Ectodermal cell (in vitro differentiated cells): Measurements from ENCODE around the gene SPOP.

Experiments
- H3K27ac ChIP-seq: 2 replicates; pipeline ENCODE4 v1.7.0; 2013; ENCODE audit warnings: mild to moderate bottlenecking, low read depth, low read length; ENCODE audit not compliant: insufficient read depth, poor library complexity, severe bottlenecking
- H3K27me3 ChIP-seq: 2 replicates; pipeline ENCODE4 v1.7.0; 2013; ENCODE audit warnings: mild to moderate bottlenecking, low read length; ENCODE audit not compliant: insufficient read depth, control insufficient read depth, poor library complexity, severe bottlenecking
- H3K36me3 ChIP-seq: one replicate; pipeline ENCODE4 v1.7.0; 2013; ENCODE audit warnings: low read length; ENCODE audit not compliant: control insufficient read depth, insufficient read depth
- H3K4me1 ChIP-seq: one replicate; pipeline ENCODE4 v1.7.0; 2013; ENCODE audit warnings: low read length; ENCODE audit not compliant: control insufficient read depth, insufficient read depth
- H3K4me3 ChIP-seq: 2 replicates; pipeline ENCODE4 v1.7.0; 2013; ENCODE audit warnings: low read depth, low read length, control low read depth; ENCODE audit not compliant: insufficient read depth
- H3K9me3 ChIP-seq: 2 replicates; pipeline ENCODE4 v1.7.0; 2013; ENCODE audit warnings: mild to moderate bottlenecking, low read length, moderate library complexity; ENCODE audit not compliant: control insufficient read depth
- WGBS, 2 experiments: methylation state at CpG; one replicate each; pipeline ENCODE4 v1.1.7; 2013; ENCODE audit warnings: missing lambda C conversion rate in 2 of 2; 5-methylcytosine and 5-hydroxymethylcytosine counted together

Gene SPOP

GRCh38 chr17:49602783-49603182, 75.1 kb downstream of the SPOP start:
- H3K4me1 ChIP-seq: peaks cover 44% of the 10 kb centered on the region
- H3K36me3 ChIP-seq: peaks cover 17% of the 10 kb centered on the region
- no peaks in the 10 kb centered on the region for H3K27me3 ChIP-seq
- peak overlapping the region; percentile 5 for H3K27ac ChIP-seq
- no peaks in the 10 kb centered on the region for H3K9me3 ChIP-seq
- no peak overlapping the region for H3K4me3 ChIP-seq

- Histone ChIP-seq H3K36me3 (peaks cover 13% of the 10 kb centered on the region), H3K27ac (no peak overlapping the region)
Measured at GRCh38 chr17:49600949-49601348, 76.9 kb downstream of the SPOP start.

GRCh38 chr17:49598918-49599317, 79.0 kb downstream of the SPOP start:
- 92 to 93% methylated on average over 3 of the region's 3 CpGs for WGBS, 2 experiments
- no peaks in the 10 kb centered on the region for H3K9me3 ChIP-seq
- peaks cover 34% of the 10 kb centered on the region for H3K4me1 ChIP-seq
- H3K27me3 ChIP-seq: no peaks in the 10 kb centered on the region
- peaks cover 9% of the 10 kb centered on the region for H3K36me3 ChIP-seq
- H3K4me3 ChIP-seq: no peak overlapping the region
- no peak overlapping the region for H3K27ac ChIP-seq

More at GRCh38 chr17:49600949-49601348, 76.9 kb downstream of the SPOP start:
- no peak overlapping the region for H3K4me3 ChIP-seq
- no peaks in the 10 kb centered on the region for H3K27me3 ChIP-seq
- peaks cover 44% of the 10 kb centered on the region for H3K4me1 ChIP-seq
- H3K9me3 ChIP-seq: no peaks in the 10 kb centered on the region

GRCh38 chr17:49597928-49598655, 79.8 kb downstream of the SPOP start:
- H3K36me3 ChIP-seq: peaks cover 9% of the 10 kb centered on the region
- peaks cover 26% of the 10 kb centered on the region for H3K4me1 ChIP-seq
- no peaks in the 10 kb centered on the region for H3K27me3 ChIP-seq
- 95% methylated on average over 8 of the region's 8 CpGs for WGBS, 2 experiments
- H3K27ac ChIP-seq: no peak overlapping the region
- no peak overlapping the region for H3K4me3 ChIP-seq
- no peaks in the 10 kb centered on the region for H3K9me3 ChIP-seq

- no peaks in the 10 kb centered on the region for H3K9me3 ChIP-seq
- peaks cover 9% of the 10 kb centered on the region for H3K36me3 ChIP-seq
- no peaks in the 10 kb centered on the region for H3K27me3 ChIP-seq
- WGBS, 2 experiments: 97 to 98% methylated on average over 4 of the region's 4 CpGs
- H3K4me1 ChIP-seq: peaks cover 21% of the 10 kb centered on the region
- H3K4me3 ChIP-seq: no peak overlapping the region
- no peak overlapping the region for H3K27ac ChIP-seq
Measured at GRCh38 chr17:49597436-49597835, 80.5 kb downstream of the SPOP start.

- no peaks in the 10 kb centered on the region for H3K27me3 ChIP-seq
- peaks cover 9% of the 10 kb centered on the region for H3K36me3 ChIP-seq
- 93 to 97% methylated on average over 6 of the region's 6 CpGs for WGBS, 2 experiments
- no peaks in the 10 kb centered on the region for H3K9me3 ChIP-seq
- no peak overlapping the region for H3K27ac ChIP-seq
- peaks cover 14% of the 10 kb centered on the region for H3K4me1 ChIP-seq
- H3K4me3 ChIP-seq: no peak overlapping the region
Measured at GRCh38 chr17:49596613-49597244, 81.2 kb downstream of the SPOP start.

- no peak overlapping the region for H3K27ac ChIP-seq
- H3K4me1 ChIP-seq: peaks cover 8% of the 10 kb centered on the region
- H3K9me3 ChIP-seq: no peaks in the 10 kb centered on the region
- no peak overlapping the region for H3K4me3 ChIP-seq
- WGBS, 2 experiments: 96 to 98% methylated on average over 4 of the region's 4 CpGs
- no peaks in the 10 kb centered on the region for H3K27me3 ChIP-seq
- peaks cover 9% of the 10 kb centered on the region for H3K36me3 ChIP-seq
Measured at GRCh38 chr17:49595980-49596379, 81.9 kb downstream of the SPOP start.

GRCh38 chr17:49595328-49595727, 82.6 kb downstream of the SPOP start:
- Histone ChIP-seq H3K27ac (no peak overlapping the region), H3K36me3 (peaks cover 9% of the 10 kb centered on the region), H3K4me1 (peaks cover 2% of the 10 kb centered on the region), H3K27me3 (no peaks in the 10 kb centered on the region), H3K9me3 (no peaks in the 10 kb centered on the region), H3K4me3 (no peak overlapping the region)
- 85 to 94% methylated on average over 4 of the region's 4 CpGs for WGBS, 2 experiments

- H3K9me3 ChIP-seq: no peaks in the 10 kb centered on the region
- H3K27me3 ChIP-seq: no peaks in the 10 kb centered on the region
- H3K36me3 ChIP-seq: no peaks in the 10 kb centered on the region
- no peaks in the 10 kb centered on the region for H3K4me1 ChIP-seq
- no peak overlapping the region for H3K4me3 ChIP-seq
- 88 to 96% methylated on average over 3 of the region's 3 CpGs for WGBS, 2 experiments
- no peak overlapping the region for H3K27ac ChIP-seq
Measured at GRCh38 chr17:49592263-49592662, 85.6 kb downstream of the SPOP start.

- WGBS, 2 experiments: 91 to 93% methylated on average over 4 of the region's 4 CpGs
- no peaks in the 10 kb centered on the region for H3K9me3 ChIP-seq
- no peak overlapping the region for H3K4me3 ChIP-seq
- H3K36me3 ChIP-seq: no peaks in the 10 kb centered on the region
- H3K27me3 ChIP-seq: no peaks in the 10 kb centered on the region
- H3K27ac ChIP-seq: no peak overlapping the region
- H3K4me1 ChIP-seq: no peaks in the 10 kb centered on the region
Measured at GRCh38 chr17:49590874-49591273, 87.0 kb downstream of the SPOP start.
